ENCODE results near the gene EIF5A2.

Gene EIF5A2

GRCh38 chr3:170848292-170848917 is 60.0 kb downstream of the EIF5A2 start:
- no peak for DNase-seq

- DNase-seq: no peak
These were observed 64.1 kb downstream of the EIF5A2 start for GRCh38 chr3:170844377-170844776.

- no peak for DNase-seq
These were observed 68.1 kb downstream of the EIF5A2 start for GRCh38 chr3:170840291-170840859.

GRCh38 chr3:170839518-170840100 is 68.8 kb downstream of the EIF5A2 start:
- DNase-seq: no peak

All from SHP77 (cell line).